ENCODE measurements around the gene AURKB. TPM values are rescaled to one million over a fixed set of nuclear protein-coding genes. Genes with fewer than 3 reads are reported as not detected.
"Not testable (repeated sequence)": the region's sequence is repeated elsewhere in the genome, so short reads cannot be mapped to it uniquely, and the experiment has no call there.

Gene AURKB
- total RNA-seq, 1 experiment from 2014 or later: 64.1 TPM

DNA sequence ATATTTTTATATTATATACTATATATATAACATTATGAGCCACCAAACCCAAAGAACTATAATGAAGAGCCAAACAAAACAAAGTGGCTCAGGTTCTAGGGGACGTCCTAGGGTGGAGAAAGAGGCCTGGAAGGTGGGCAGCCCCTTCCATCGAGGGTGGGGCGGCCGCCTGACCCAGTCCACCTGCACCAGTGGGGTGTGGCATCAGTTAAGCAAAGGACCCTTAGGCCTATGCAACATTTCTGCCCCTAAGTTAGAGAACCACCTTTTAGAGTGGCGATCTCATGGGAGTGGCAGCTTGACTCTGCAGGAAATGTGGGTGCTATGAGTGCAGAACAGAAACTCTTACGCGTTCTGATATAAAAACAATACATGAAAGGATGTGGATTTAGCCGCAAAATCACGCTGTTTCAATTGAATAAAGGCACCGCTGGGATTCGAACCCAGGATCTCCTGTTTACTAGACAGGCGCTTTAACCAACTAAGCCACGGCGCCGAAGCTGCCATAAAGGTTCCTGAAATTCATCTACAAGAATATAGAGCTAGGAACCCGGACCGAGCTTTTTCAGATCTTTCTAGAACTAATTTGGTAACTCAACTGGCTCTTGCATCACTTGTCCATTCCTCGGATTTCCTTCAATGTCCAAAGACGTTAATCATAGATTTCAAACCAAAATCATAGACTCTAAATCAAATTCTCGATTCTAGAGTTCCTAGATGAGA is 15.6 kb upstream of the AURKB start:
- DNase-seq (ENCODE audit: extremely low read depth, low read depth): peak; percentile 88

DNA sequence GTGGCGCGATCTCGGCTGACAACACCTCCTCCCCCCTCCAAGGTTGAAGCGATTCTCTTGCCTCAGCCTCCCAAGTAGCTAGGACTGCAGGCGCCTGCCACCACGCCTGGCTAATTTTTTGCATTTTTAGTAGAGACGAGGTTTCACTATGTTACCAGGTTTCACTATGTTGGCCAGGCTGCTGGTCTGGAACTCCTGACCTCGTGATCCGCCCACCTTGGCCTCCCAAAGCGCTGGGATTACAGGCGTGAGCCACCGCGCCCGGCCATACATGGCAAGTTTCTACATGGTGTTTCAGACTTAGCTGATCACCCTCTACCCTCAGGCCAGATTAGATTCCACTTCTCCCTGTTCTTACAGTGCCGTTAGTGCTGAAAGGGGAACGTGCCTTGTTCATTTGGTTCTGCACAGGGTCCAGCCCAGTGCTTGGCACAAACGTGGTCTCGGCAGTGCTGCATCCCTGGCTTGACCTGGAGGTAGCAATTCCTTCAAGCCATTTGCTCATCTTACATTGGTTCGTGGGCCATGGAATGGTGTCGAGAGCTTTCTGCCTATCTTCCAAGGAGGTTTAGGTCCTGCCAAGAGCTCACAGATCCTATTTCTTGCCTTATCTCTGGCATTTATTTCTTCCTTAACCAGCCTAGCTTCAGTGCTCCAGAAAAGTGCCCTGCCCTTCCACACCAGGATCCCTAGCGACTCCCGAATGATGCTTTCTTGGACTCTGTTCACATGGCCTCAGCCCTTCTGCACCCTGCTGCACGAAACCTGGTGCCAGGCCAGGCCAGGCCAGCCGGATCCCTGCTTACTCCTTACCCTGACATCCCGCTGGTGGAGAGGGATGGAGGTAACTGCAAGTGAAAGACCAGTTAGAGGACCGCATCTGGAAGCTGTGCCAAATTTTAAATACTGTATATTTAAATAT is 14.8 kb upstream of the AURKB start:
- DNase-seq (ENCODE audit: extremely low read depth, low read depth): no peak

DNA sequence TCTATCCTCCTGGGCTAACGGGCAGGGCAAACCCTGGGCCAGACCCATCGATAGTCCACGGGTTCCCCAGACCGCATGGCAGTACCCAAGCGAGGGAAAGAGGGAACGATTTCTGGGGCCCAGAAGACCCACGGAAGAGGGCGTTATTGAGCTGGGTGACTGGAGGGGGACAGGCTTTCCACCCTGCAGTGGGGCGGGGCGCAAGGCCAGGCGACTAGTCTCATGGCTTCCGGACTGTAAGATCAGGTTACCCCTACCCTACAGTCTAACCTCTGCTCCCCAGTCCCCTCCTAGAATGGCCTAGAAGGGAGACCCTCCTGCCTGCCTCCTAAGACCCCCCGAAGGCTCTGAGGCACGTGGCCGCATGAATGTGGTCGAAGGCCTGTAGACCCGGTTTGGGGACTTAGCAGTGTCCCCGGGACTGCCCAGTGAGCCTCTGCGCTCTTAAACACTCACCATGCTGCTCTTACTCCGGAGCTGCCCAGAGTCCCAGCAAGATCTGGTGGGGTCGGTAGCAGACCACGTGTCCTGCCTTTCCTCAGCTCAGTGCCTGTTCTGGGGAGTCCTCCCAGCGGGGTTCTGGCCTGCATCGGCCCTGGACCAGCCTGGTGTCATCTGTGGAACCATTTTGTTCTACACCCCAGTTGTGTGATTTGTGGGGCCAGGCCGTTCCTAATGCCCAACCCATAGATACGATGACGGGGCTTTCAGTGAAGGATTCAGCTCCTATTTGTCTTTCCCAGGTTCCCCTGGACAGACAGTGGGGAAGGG is 13.2 kb upstream of the AURKB start:
- peak; percentile 58 for DNase-seq (ENCODE audit: extremely low read depth, low read depth)

DNA sequence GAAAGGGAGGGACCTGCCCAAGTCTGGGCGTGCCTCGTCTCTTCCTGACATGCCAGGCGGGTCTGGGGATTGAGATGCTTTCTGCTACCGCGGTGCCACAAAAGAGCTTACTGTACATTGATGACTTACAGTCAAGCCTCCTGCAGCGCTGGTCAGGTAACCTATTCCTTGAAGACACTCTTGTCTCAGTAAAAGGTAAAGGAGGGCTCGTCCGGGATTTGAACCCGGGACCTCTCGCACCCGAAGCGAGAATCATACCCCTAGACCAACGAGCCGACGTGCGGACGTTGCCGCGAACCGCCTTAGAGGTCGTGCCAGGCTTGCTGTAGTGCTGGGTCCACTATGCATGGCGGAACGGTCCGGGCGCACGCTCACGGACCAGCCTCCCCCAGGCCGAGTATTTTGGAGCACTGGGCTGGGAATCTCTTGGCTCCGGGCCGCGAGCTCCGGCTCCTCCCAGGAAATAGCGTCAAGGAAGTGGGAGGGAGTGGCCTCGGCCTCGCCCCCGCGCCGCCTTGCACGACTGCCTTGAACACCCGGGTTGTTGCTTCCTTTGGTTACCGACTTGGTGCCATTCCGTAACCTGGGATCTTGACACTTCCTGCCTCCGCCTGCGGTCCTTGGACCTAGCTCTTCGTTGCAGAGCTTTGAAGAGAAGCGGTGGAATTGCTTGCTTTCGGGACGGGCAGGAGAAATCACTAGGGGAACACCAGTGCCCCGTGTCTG is 12.4 kb upstream of the AURKB start:
- DNase-seq (ENCODE audit: extremely low read depth, low read depth): peak; percentile 96

DNA sequence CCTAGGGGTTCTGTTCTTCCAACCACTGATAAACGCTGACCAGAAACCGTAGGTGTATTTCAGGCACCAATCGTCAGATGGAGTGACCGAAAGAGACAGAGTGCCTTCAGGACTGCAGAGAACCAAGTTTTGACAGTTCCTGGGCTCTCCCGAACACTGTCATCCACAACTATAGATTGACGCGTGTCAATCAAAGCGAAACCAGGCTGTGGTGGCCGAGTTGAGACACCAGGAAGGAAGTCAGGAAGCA is 11.9 kb upstream of the AURKB start:
- peak; percentile 85 for DNase-seq (ENCODE audit: extremely low read depth, low read depth)

DNA sequence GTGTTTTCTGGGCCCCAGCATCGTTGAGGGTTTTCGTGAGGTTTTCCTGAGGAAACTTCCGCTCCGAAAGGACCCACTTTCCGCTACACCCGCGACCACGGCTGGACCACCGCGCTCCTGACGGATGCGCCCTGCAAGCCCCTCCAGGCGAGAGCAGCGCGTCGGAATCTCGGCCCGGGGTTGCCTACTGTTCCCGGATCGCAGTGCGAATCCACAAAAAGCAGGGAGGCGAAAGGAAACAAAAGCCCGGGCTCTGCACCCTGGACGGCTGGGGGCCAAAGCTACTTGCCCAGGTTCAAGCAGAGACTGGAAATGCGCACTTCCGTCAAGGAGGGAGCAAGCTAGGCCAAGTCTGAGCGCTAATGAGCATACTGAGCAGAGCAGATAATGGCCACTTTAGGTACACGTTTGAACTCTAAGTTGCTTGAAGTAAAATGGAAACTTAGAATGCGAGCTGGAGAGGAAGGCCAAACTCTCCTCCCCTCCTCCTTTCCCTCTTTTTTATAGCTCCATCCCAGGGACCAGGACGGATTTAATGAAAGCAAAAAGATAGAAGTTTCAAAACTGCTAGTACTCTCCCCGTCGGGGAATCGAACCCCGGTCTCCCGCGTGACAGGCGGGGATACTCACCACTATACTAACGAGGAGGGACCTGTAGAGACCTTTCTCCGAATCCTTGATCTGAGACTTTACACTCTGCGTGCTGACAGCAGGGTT is 11.4 kb upstream of the AURKB start:
- peak; percentile 93 for DNase-seq (ENCODE audit: extremely low read depth, low read depth)

DNA sequence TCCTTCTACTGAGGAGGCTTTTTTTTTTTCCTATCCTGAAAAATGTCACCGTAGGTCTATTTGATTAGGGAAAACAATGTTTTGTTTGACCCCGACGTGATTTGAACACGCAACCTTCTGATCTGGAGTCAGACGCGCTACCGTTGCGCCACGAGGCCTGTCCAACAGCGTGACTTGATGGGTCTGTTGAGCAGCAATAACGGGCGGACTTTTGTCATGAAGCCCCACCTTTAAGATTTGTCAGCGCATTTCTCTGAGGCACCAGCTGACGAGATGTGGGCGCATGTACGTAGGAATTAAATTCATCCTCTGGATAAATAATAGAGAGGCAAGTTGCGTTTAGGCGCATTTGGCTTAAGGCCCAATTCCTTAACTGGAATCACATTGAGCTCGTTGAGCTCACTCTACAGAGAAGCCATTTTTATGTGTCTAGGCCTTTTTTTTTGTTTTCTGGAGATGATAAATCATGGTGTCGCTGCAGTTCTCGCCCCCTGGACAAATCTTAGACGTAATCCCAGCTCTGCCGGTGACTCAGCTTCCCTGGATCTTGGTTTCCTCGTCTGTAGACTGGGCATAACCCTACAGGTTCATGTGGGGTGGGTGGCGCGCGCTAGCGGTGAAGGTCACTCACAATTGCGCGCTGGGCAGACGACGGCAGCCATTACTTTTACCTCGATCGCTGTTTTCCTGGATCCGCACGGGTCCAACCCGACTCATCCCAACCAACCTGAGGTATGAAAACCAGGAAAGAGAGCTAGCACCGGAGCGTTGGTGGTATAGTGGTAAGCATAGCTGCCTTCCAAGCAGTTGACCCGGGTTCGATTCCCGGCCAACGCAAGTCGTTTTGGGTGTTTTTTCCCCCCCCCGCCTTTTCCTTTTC is 10.6 kb upstream of the AURKB start:
- peak; percentile 97 for DNase-seq (ENCODE audit: extremely low read depth, low read depth)

DNA sequence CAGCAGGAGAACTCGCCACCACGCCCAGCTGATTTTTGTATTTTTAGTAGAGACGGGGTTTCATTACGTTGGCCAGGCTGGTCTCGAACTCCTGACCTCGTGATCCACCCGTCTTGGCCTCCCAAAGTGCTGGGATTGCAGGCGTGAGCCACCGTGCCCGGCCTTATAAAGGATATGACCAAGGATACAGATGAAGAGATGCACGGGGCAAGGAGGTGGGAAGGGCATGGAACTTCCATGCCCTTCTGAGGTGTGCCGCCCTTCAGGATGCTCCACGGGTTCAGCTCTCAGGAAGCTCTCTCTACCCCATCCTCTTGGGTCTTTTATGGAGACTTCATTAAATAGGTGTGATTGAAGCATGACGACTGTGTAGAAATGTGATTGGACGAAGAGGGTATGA is 3.6 kb upstream of the AURKB start:
- not testable (repeated sequence) for DNase-seq (ENCODE audit: extremely low read depth, low read depth)

DNA sequence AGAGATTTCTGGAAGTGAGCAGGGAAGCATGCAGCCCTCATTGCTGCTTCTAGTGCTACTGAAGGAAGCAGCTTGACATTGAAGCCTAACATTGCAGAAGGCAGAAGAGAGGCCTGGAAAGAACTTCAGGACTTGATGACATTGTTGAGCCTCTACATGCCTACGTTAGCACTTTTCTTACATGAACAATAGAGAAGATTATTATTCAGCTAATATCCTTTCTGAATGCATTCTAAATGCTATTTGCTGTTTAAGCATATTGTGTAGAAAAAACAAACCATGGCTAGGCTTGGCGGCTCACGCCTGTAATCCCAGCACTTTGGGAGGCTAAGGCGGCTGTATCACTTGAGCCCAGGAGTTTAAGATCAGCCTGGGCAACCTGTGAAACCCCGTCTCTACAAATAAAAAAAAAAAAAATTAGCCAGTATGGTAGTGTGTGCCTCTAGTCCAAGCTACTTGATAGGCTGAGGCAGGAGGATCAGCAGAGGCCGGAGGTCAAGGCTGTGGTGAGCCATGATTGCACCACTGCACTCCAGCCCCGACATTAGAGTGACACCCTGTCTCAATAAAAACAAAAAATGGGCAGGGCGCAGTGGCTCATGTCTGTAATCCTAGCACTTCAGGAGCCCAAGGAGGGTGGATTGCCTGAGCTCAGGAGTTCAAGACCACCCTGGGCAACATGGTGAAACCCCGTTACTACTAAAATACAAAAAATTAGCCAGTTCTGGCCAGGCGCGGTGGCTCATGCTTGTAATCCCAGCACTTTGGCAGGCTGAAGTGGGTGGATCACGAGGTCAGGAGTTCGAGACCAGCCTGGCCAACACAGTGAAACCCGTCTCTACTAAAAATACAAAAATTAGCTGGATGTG is 2.2 kb upstream of the AURKB start:
- DNase-seq (ENCODE audit: extremely low read depth, low read depth): no peak

DNA sequence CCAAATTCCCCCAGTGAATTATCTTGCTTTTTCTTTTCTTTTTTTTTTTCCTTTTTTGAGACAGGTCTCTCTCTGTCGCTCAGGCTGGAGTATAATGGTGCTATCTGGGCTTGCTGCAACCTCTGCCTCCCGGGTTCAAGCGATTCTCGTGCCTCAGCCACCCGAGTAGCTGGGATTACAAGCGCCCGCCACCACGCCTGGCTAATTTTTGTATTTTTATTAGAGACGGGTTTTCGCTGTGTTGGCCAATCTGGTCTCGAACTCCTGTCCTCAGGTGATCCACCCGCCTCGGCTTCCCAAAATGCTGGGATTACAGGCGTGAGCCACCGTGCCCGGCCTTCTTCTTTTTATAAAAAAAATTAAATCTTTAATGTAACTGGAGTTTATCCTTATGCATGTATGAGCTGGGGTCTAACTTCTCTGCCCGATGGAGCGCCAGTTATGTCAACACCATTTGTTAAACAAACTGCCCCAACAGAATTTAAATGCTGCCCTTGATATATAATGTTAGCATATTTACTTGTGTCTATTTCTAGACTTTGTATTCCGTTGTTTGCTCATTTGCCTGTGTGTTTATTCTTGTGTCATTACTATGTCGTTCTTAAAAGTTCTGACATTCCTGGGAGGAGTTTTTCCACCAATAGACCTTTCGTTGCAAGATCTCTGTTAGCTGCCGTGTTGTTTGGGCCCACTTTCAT is 535 bp upstream of the AURKB start:
- DNase-seq (ENCODE audit: extremely low read depth, low read depth): no peak

DNA sequence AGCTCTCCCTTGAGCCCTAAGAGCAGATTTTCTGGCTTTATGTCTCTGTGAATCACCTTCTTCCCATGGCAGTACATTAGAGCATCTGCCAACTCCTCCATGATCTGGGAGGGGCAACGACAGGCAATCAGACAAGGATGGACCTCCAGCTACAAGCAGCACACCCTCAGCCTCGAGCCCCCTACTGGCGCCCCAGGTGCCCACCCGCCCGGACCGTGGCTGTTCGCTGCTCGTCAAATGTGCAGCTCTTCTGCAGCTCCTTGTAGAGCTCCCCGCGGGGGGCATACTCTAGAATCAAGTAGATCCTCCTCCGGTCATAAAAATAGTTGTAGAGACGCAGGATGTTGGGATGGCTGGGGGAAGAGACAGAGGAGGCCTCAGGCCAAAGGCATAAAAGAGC is 3.8 kb downstream of the AURKB start:
- DNase-seq (ENCODE audit: extremely low read depth, low read depth): no peak

DNA sequence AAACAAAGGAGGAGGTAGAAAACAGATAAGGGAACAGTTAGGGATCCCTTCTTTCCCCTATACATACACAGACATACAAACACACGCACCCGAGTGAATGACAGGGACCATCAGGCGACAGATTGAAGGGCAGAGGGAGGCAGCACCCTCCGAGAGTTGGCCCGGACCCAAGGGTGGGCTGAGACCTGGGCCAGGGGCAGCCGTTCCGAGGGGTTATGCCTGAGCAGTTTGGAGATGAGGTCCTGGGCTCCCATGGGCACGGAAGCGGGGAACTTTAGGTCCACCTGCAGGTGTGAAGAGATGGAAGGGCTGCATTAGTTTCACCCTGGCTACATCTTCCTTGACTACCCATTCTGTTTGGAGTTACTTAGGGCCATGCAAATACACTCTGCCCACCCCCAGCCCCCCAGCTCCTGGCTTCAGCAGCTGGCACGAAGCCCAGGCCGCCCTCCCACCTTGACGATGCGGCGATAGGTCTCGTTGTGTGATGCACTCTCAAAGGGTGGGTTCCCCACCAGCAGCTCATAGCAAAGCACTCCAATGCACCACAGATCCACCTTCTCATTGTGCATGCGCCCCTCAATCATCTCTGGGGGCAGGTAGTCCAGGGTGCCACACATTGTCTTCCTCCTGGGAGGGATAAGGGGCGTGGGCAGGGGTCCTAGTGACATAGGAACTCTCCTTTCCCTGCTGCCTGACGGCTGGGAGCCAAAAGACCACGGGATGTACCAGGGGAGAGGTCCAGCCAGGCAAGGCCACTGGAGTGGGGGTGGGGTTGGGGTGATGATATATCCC is 5.4 kb downstream of the AURKB start:
- no peak for DNase-seq (ENCODE audit: extremely low read depth, low read depth)

DNA sequence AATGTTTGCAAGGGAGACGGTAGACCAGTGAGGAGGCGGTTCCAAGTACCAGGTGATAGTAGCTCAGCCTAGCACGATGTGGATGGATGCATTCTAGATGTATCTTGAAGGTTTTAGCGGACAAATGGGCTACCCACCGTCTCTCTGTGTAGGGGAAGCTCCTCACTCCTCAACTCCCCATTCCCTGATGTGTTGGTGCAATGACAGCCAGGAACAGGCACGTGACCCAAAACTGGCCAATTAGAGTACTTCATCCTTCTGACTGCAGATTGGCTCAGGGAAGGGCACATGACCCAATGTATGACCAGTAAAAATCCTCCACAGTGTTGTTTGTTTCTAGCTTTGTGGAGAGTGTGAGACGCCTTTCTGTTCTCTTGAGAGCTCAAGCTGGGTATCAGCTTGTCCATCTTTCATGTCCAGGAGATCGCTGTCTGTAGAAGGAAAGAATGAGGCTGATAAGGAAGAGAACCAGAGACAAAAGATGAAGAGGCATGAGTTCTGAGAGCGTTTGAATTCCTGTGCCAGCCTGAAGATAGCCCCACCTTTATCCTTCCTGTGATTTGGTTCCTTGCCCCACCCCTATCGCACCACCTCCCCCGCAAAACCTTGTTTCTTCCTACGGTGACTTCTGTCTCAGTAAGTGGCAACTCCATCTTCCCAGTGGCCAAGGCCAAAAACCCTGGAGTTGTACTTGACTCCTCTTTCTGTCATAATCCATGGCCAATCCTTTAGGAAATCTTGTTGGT is 18.1 kb downstream of the AURKB start:
- peak; percentile 95 for DNase-seq (ENCODE audit: extremely low read depth, low read depth)

DNA sequence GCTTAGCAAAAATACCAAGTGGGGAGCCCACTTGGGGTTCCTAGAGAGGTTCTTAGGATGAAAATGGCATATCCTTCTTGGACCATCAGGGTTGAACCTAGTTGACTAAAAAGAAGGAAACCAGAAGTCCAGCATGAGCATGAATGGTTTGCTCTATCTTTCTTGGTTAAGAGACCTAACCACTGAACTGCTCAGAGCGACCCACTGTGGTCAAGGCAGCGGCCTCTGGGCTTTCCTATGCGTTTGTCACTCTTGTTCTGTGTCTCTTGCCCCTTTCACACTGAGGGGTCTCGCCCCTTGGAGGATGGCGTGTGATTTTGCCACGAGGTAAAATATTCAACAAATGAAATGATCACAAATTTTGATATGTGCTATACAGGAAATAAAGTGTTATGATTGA is 19.9 kb downstream of the AURKB start:
- DNase-seq (ENCODE audit: extremely low read depth, low read depth): no peak

DNA sequence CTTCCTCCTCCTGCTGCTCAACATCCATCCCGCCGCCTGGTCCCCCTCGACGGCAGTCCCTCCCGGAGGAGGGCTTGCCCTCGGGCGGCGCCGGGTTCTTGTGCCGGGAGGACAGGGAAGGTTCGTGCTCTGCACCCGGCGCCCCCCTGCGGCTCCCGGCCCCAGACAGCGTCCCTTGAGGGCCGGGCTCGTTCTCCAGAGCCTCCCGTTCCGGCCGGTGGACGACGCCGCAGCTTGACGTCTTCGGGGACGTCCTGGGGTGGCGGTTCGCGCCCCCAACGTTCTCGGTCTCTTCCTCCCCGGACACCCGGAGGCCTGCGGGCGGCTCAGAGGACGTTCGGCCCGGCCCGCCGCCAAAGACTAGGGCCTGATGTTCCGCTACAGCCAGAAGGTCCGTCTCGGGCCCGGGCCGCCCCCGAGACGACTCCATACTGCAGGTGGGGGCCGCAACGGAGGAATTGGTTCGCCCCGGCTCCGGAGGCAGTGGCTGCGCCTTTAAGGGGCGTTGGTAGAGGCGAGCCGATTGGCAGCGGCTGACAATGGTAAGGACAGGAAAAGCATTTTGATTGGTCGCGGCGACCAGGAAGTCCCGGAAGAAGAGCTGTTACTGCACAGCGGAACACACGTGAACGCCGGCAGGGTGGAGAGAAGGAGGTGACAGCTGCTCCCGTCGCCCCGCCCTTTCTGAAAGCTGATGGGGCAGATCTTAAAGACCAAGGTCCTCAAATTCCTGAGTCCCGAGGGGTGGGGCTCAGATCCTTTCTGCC is 20.5 kb downstream of the AURKB start, which contains the start of gene BORCS6:
Gene BORCS6, minus strand, starts transcription at position 470 of the 767 bp plus-strand sequence. Its CDS starts 40 bp downstream, at position 430.
- peak; percentile 98 for DNase-seq (ENCODE audit: extremely low read depth, low read depth)

Measured in NCI-H460 (cell line).